A673 (cell line): ENCODE results near the gene TRDN.

Source experiments
- EZH2 ChIP-seq: fragments of 200-600 bp; sonication (generic); IDR thresholded peaks from 2 replicates; pipeline ENCODE4 v1.6.1; 2017; ENCODE audit warnings: borderline replicate concordance, low read depth, mild to moderate bottlenecking, mixed read lengths, antibody characterized with exemption, low read length; ENCODE audit not compliant: poor library complexity, severe bottlenecking
- TF ChIP-seq, protein P1 (sequence below): fragments of 300-800, 200-600 bp; sonication (generic); conservative IDR thresholded peaks from 2 replicates; pipeline ENCODE4 v1.5.1; 2017; ENCODE audit warnings: low read depth, mild to moderate bottlenecking, antibody characterized with exemption, low read length, moderate library complexity, mixed read lengths

DNA sequence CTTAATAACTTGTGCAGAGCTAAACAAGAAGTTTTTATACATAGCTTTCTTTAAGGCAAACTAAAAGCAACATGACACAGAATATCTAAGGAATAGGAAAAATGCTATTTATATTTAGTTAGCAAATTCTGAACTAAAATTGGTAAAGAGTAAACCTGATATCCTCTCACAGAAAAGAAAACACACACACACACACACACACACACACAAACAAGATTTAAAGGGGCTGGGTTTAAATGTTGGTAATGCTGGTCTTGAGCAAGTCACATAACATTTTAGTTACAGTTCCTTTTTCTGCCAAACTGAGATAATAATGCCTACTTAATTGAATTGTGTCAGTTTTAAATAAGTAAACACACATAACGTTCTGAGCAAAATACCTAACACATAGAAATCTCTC, 1.6 kb downstream of the TRDN start:
- TF ChIP-seq, protein P1, sequence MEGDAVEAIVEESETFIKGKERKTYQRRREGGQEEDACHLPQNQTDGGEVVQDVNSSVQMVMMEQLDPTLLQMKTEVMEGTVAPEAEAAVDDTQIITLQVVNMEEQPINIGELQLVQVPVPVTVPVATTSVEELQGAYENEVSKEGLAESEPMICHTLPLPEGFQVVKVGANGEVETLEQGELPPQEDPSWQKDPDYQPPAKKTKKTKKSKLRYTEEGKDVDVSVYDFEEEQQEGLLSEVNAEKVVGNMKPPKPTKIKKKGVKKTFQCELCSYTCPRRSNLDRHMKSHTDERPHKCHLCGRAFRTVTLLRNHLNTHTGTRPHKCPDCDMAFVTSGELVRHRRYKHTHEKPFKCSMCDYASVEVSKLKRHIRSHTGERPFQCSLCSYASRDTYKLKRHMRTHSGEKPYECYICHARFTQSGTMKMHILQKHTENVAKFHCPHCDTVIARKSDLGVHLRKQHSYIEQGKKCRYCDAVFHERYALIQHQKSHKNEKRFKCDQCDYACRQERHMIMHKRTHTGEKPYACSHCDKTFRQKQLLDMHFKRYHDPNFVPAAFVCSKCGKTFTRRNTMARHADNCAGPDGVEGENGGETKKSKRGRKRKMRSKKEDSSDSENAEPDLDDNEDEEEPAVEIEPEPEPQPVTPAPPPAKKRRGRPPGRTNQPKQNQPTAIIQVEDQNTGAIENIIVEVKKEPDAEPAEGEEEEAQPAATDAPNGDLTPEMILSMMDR = no peak
- TF ChIP-seq EZH2 = no peak
